Measurements from ENCODE around the gene SMAD6. TPM values are rescaled to one million over a fixed set of nuclear protein-coding genes. Genes with fewer than 3 reads are reported as not detected.
A peak's percentile ranks its signal among the peaks of the same experiment; 100 is the strongest.

Gene SMAD6
- total and polyA plus RNA-seq, 2 of the 4 experiments (the other 2 are of a cell fraction): 4.8 to 8.5 TPM

- Histone ChIP-seq H3K9me1 (ENCODE audit: insufficient read depth, low read length) (peaks cover 4% of the 10 kb centered on the region; the same call in 1 of the 2 replicates), H4K91ac (ENCODE audit: insufficient read depth, low read depth, low read length) (no peak overlapping the region), H2AK9ac (replicated peaks; ENCODE audit: low read depth, low read length, poor library complexity) (peak overlapping the region; percentile 55), H3K4me2 (ENCODE audit: low read depth, low read length) (no peak overlapping the region), H3K27me3 (ENCODE audit: control insufficient read depth, insufficient read depth, low read length) (peaks cover 7% of the 10 kb centered on the region; the same call in 1 of the 2 replicates), H4K5ac (ENCODE audit: low read depth, low read length) (no peak overlapping the region), H3K9ac (ENCODE audit: low read depth, low read length) (no peak overlapping the region), H3K27ac (ENCODE audit: insufficient read depth, low read length) (no peak overlapping the region), H3K14ac (replicated peaks; ENCODE audit: low read depth, low read length) (no peak overlapping the region), H3K36me3 (ENCODE audit: control insufficient read depth, insufficient read depth, low read length) (no peaks in the 10 kb centered on the region), H2BK120ac (ENCODE audit: low read depth, low read length) (no peak overlapping the region), H3K56ac (ENCODE audit: extremely low read depth, insufficient read depth, low read length) (no peak overlapping the region), H4K8ac (ENCODE audit: low read depth in 2 of 2, low read length in 2 of 2) (no peak overlapping the region), H2BK15ac (ENCODE audit: low read depth, low read length) (no peak overlapping the region), H4K20me1 (ENCODE audit: insufficient read depth, low read length) (no peaks in the 10 kb centered on the region), H2BK5ac (ENCODE audit: low read depth, low read length, poor library complexity, severe bottlenecking) (no peak overlapping the region), H2AFZ (replicated peaks; ENCODE audit: low read length, poor library complexity) (peak overlapping the region; percentile 32), H3K4ac (ENCODE audit: low read depth, low read length) (no peak overlapping the region), H3K18ac (ENCODE audit: low read depth, low read length) (no peak overlapping the region), H3K4me3 (ENCODE audit: insufficient read depth, low read depth, low read length) (no peak overlapping the region), H3K79me1 (ENCODE audit: low read depth in 1 of 2, low read length in 2 of 2) (no peaks in the 10 kb centered on the region), H3K4me1 (ENCODE audit: control insufficient read depth, insufficient read depth, low read length) (peaks cover 2% of the 10 kb centered on the region; the same call in 1 of the 2 replicates), H2AK5ac (ENCODE audit: low read depth, low read length) (no peak overlapping the region; the same call in 1 of the 2 replicates), H3K9me3 (ENCODE audit: control insufficient read depth, insufficient read depth, low read length) (no peaks in the 10 kb centered on the region), H3K23ac (ENCODE audit: low read depth, low read length) (no peak overlapping the region), H2BK20ac (ENCODE audit: low read depth, low read length) (no peak overlapping the region)
- 84% methylated on average over 10 of the region's 12 CpGs; no CpG with 5 or more reads in 1 of the 2 experiments for WGBS, 2 experiments (ENCODE audit: extremely low coverage in 2 of 2, insufficient read length in 1 of 2)
- POLR2A ChIA-PET (ENCODE audit: unreplicated experiment): no interaction called here
- CTCF ChIA-PET: no interaction called here
- intact Hi-C loops (cut with micrococcal nuclease): no loop called here
- no peak for ATAC-seq (ENCODE audit: low read depth)
- in situ Hi-C loops (cut with MboI; ENCODE audit: low sequenced_read_pairs): no loop called here
- dilution Hi-C loops (cut with HindIII; ENCODE audit: low sequenced_read_pairs, unreplicated experiment): no loop called here
- no peak for DNase-seq
- BruUV-seq (replicated peaks): no TSS peak
- TF ChIP-seq MXI1 (IDR thresholded peaks at IDR 0.05; ENCODE audit: borderline replicate concordance, low read depth, low read length) (no peak), CTCF (conservative IDR thresholded peaks at IDR 0.05; ENCODE audit: low read depth, low read length) (no peak), BHLHE40 (IDR thresholded peaks at IDR 0.05; ENCODE audit: low read depth, low read length) (no peak), RFX5 (IDR thresholded peaks at IDR 0.05; ENCODE audit: low read depth, low read length) (no peak), CEBPB (IDR thresholded peaks at IDR 0.05; ENCODE audit: low read depth, low read length) (no peak), RAD21 (IDR thresholded peaks at IDR 0.05; ENCODE audit: low read length) (no peak), MAZ (IDR thresholded peaks at IDR 0.05; ENCODE audit: borderline replicate concordance, low read depth, low read length) (no peak)
Measured at GRCh38 chr15:66654361-66654738, 47.7 kb upstream of the SMAD6 start.

Data from IMR-90 (cell line).